Keratinocyte (primary cell): Measurements from ENCODE around the gene TIPRL. TPM values are rescaled to one million over a fixed set of nuclear protein-coding genes. Genes with fewer than 3 reads are reported as not detected.

Experiments used
- DNase-seq: peaks from one replicate; pipeline ENCODE4 v3.0.0-alpha.2; 2011; ENCODE audit warnings: low read depth, missing footprints, low spot score
- FAIRE-seq: peaks from 2 replicates; lab custom pipeline; 2011; peaks lifted over from hg19 to GRCh38; lab: Jason Lieb, UNC
- H2AFZ ChIP-seq: 2 replicates; pipeline ENCODE4 v1.6.0; 2012; ENCODE audit warnings: low read length, control low read depth, inconsistent platforms; ENCODE audit not compliant: control insufficient read depth
- H3K27ac ChIP-seq: 2 replicates; pipeline ENCODE4 v1.5.1; 2011; ENCODE audit warnings: low read length; ENCODE audit not compliant: control insufficient read depth, insufficient read depth
- H3K27me3 ChIP-seq: 3 replicates; pipeline ENCODE4 v1.6.0; 2011; ENCODE audit warnings: low read length; ENCODE audit not compliant: control insufficient read depth, insufficient read depth; ENCODE audit errors: extremely low read depth
- H3K36me3 ChIP-seq, 2 experiments: 2 replicates in 1 of 2; 3 replicates in 1 of 2; pipeline ENCODE4 v1.5.1; 2011; ENCODE audit warnings: low read length in 2 of 2, mild to moderate bottlenecking in 1 of 2; ENCODE audit not compliant: control insufficient read depth in 2 of 2, insufficient read depth in 2 of 2; ENCODE audit errors: extremely low read depth in 1 of 2
- H3K4me1 ChIP-seq: 3 replicates; pipeline ENCODE4 v1.5.1; 2011; ENCODE audit warnings: low read length; ENCODE audit not compliant: control insufficient read depth, insufficient read depth; ENCODE audit errors: extremely low read depth
- H3K4me2 ChIP-seq: 3 replicates; pipeline ENCODE4 v1.6.0; 2011; ENCODE audit warnings: low read depth, low read length; ENCODE audit not compliant: control insufficient read depth, insufficient read depth; ENCODE audit errors: extremely low read depth
- H3K4me3 ChIP-seq, 3 experiments: fragments of 200-600 bp in 1 of 3; sonication (generic) in 1 of 3; 2 replicates in 2 of 3; 3 replicates in 1 of 3; pipeline ENCODE4 v1.5.1; 2011 to 2016; ENCODE audit warnings: low read length in 3 of 3, mild to moderate bottlenecking in 3 of 3, control low read depth in 2 of 3, inconsistent platforms in 1 of 3, low read depth in 1 of 3, mixed read lengths in 1 of 3, mixed run types in 1 of 3, moderate library complexity in 1 of 3; ENCODE audit not compliant: control insufficient read depth in 2 of 3, insufficient read depth in 2 of 3; ENCODE audit errors: extremely low read depth in 1 of 3
- H3K79me2 ChIP-seq: 2 replicates; pipeline ENCODE4 v1.6.0; 2012; ENCODE audit warnings: low read length; ENCODE audit not compliant: control insufficient read depth, insufficient read depth
- H3K9ac ChIP-seq: 3 replicates; pipeline ENCODE4 v1.6.0; 2011; ENCODE audit warnings: low read length; ENCODE audit not compliant: control insufficient read depth, insufficient read depth; ENCODE audit errors: extremely low read depth
- H3K9me1 ChIP-seq: 3 replicates; pipeline ENCODE4 v1.6.0; 2011; ENCODE audit warnings: low read length; ENCODE audit not compliant: control insufficient read depth, insufficient read depth; ENCODE audit errors: extremely low read depth
- H3K9me3 ChIP-seq: 2 replicates; pipeline ENCODE4 v1.5.1; 2012; ENCODE audit warnings: low read depth, low read length; ENCODE audit not compliant: control insufficient read depth
- H4K20me1 ChIP-seq: 3 replicates; pipeline ENCODE4 v1.6.0; 2011; ENCODE audit warnings: low read length; ENCODE audit not compliant: control insufficient read depth, insufficient read depth; ENCODE audit errors: extremely low read depth
- CTCF ChIP-seq, 3 experiments: IDR thresholded peaks in 1 of 3; conservative IDR thresholded peaks in 1 of 3; optimal IDR thresholded peaks in 1 of 3; 2 replicates in 2 of 3; 3 replicates in 1 of 3; pipeline versions ENCODE3 to v1.5.1; 2011; ENCODE audit warnings: low read length in 3 of 3, mild to moderate bottlenecking in 3 of 3, moderate library complexity in 2 of 3, control low read depth in 1 of 3, inconsistent platforms in 1 of 3; ENCODE audit not compliant: insufficient read depth in 2 of 3; ENCODE audit errors: extremely low read depth in 1 of 3
- EZH2 ChIP-seq: IDR thresholded peaks from one replicate; pipeline ENCODE4 v1.6.1; 2012; ENCODE audit warnings: inconsistent platforms, mild to moderate bottlenecking, low read length, moderate library complexity
- dilution Hi-C: fragments of 300-500 bp; cut with MboI; formaldehyde crosslinking; loops from one replicate; pipeline ENCODE4 v1.7.0; 2020; ENCODE audit warnings: low sequenced_read_pairs; ENCODE audit not compliant: extremely low pct_ligation_motif_present
- polyA plus RNA-seq, 5 experiments: library from polyadenylated mRNA; depleted of rRNA in 3 of 5; stranded (reverse) in 3 of 5; stranded (forward) in 1 of 5; unstranded in 1 of 5; fragments of >200 nt; gene quantifications; 1 replicate in 1 of 5; 2 replicates in 3 of 5; 3 replicates in 1 of 5; pipeline versions ENCODE4 v1.2.1 to v1.2.3, GENCODE V29; 2011 to 2012; ENCODE audit warnings: missing spikeins in 2 of 5, low read depth in 1 of 5, low replicate concordance in 1 of 5

The TIPRL gene
- polyA plus RNA-seq, 1 donor (not counting 4 experiments of a cell fraction or from before 2014, with no cell fraction given): 62.5 TPM

DNA sequence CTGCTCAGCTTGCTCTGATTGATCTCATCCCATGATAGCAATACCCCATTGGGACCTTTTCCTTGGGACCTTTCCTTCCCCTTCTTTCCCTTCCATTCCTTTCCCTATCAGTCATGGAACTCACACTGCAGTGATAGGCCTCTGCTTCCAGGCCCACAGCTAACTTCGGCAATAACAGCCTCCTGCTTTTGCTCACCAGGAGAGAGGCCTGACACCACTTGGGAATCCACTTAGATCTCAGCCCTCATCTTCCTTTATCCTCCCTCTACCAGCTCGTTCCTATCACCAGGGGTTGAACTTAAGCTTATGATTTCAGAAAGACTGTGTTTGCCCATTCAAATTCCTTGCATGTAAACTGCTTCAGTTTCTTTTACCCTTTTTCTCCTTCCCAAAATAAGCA is 11.0 kb upstream of the TIPRL start:
- no peaks in the 10 kb centered on the region for H4K20me1 ChIP-seq
- H3K27ac ChIP-seq: no peak overlapping the region
- no peaks in the 10 kb centered on the region for H3K4me1 ChIP-seq
- FAIRE-seq: no peak
- DNase-seq: no peak
- H3K79me2 ChIP-seq: no peaks in the 10 kb centered on the region
- TF ChIP-seq CTCF (optimal IDR thresholded peaks at IDR 0.05 in 1 of 3, IDR thresholded peaks at IDR 0.05 in 1 of 3, conservative IDR thresholded peaks at IDR 0.05 in 1 of 3; ENCODE audit: extremely low read depth in 1 of 3, insufficient read depth in 2 of 3, low read length in 3 of 3) (no peak), EZH2 (no peak)
- dilution Hi-C loops: no loop called here
- H3K4me2 ChIP-seq: no peak overlapping the region
- no peak overlapping the region for H2AFZ ChIP-seq
- no peaks in the 10 kb centered on the region for H3K9me1 ChIP-seq
- no peaks in the 10 kb centered on the region for H3K9me3 ChIP-seq
- H3K4me3 ChIP-seq: no peak overlapping the region
- no peaks in the 10 kb centered on the region for H3K27me3 ChIP-seq
- no peaks in the 10 kb centered on the region for H3K36me3 ChIP-seq
- H3K9ac ChIP-seq: no peak overlapping the region

DNA sequence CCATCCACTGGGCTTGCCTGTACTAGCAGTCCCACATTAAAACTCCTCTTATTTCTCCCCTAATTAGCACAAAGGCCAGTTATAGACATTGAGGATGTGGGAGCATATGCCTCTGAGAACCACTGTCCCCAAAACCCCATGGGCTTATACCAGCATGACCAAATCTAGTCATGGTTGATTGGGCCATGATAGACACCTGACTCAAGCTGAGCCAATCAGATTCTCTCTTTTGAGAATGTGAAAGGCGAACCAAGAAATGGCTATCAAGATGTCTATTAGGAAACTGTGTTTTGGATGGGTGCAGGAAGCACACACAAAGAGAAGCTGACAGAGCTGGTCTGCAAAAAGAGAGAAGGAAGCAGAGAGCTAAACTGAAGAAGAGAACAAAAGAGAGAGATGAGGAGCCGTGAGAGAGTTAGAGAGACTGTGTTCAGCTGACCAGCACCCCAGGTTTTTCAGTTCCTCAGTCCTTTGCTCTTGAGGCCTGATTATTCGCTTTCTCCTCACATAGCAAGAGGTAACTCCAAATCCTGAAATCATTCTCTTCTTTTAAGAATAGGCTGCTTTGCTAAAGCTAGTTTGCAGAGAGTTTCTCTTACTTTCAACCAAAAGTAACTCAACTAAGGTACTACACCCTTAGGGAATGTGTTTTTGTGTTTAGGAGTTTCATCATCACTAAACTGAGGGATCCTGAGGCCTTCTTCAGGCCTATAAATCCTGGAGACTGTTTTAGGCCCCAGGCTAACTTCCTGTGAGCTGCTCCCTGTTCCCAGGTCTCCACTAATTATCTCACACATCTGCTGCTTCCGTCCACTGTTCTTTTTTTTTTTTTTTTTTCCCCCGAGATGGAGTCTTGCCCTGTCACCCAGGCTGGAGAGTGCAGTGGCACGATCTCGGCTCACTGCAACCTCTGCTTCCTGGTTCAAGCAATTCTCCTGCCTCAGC is 7.9 kb upstream of the TIPRL start:
- H3K4me2 ChIP-seq: no peak overlapping the region
- dilution Hi-C loops: no loop called here
- FAIRE-seq: no peak
- no peaks in the 10 kb centered on the region for H3K79me2 ChIP-seq
- H3K27me3 ChIP-seq: no peaks in the 10 kb centered on the region
- no peaks in the 10 kb centered on the region for H4K20me1 ChIP-seq
- no peaks in the 10 kb centered on the region for H3K4me1 ChIP-seq
- no peaks in the 10 kb centered on the region for H3K36me3 ChIP-seq
- H3K9me3 ChIP-seq: no peaks in the 10 kb centered on the region
- no peak overlapping the region for H3K4me3 ChIP-seq
- no peak overlapping the region for H3K27ac ChIP-seq
- peak overlapping the region; percentile 50 for H2AFZ ChIP-seq
- H3K9me1 ChIP-seq: no peaks in the 10 kb centered on the region
- H3K9ac ChIP-seq: no peak overlapping the region
- TF ChIP-seq EZH2: no peak
- no peak for TF ChIP-seq CTCF (optimal IDR thresholded peaks at IDR 0.05 in 1 of 3, IDR thresholded peaks at IDR 0.05 in 1 of 3, conservative IDR thresholded peaks at IDR 0.05 in 1 of 3; ENCODE audit: extremely low read depth in 1 of 3, insufficient read depth in 2 of 3, low read length in 3 of 3)
- DNase-seq: no peak
